ENCODE measurements around the gene SLC24A5. TPM values are rescaled to one million over a fixed set of nuclear protein-coding genes. Genes with fewer than 3 reads are reported as not detected.

SLC24A5 gene
- total and polyA plus RNA-seq, 10 of the 15 experiments (the other 5 are each of a cell fraction or from before 2014, with no cell fraction given) = not detected

GRCh38 chr15:48109856-48110531, 10.8 kb upstream of the SLC24A5 start:
- Histone ChIP-seq H3K9ac (ENCODE audit: control insufficient read depth, insufficient read depth, low read length) (no peak overlapping the region), H3K4me1 (ENCODE audit: control insufficient read depth, insufficient read depth, low read length) (no peaks in the 10 kb centered on the region), H3K27me3 (replicated peaks in 1 of 2; ENCODE audit: control insufficient read depth in 2 of 2, insufficient read depth in 2 of 2, low read length in 1 of 2) (no peaks in the 10 kb centered on the region), H3K4me2 (ENCODE audit: control insufficient read depth, insufficient read depth) (no peak overlapping the region), H2AFZ (ENCODE audit: control insufficient read depth, low read depth, low read length) (no peak overlapping the region), H3K4me3 (no peak overlapping the region), H3K79me2 (ENCODE audit: control insufficient read depth, insufficient read depth, low read length) (no peaks in the 10 kb centered on the region), H3K36me3 (ENCODE audit: control insufficient read depth in 2 of 2, insufficient read depth in 2 of 2, low read length in 1 of 2) (no peaks in the 10 kb centered on the region), H3K9me3 (replicated peaks; ENCODE audit: control insufficient read depth, insufficient read depth, low read length) (no peaks in the 10 kb centered on the region), H4K20me1 (ENCODE audit: control insufficient read depth, insufficient read depth) (no peaks in the 10 kb centered on the region), H3K27ac (ENCODE audit: control insufficient read depth, insufficient read depth) (no peak overlapping the region)
- BruUV-seq (replicated peaks) = no TSS peak
- SMC1A ChIA-PET (ENCODE audit: uncharacterized antibody, unreplicated experiment) = no interaction called here
- POLR2A ChIA-PET = interaction anchor here (0.5 kb wide), 1 partner anchor 1056 kb away, joined by 3 read pairs; no protein-coding TSS in a partner anchor
- TF ChIP-seq CREM (IDR thresholded peaks at IDR 0.05; ENCODE audit: low read depth) (no peak), YBX1 (IDR thresholded peaks at IDR 0.05) (no peak), USF1 (IDR thresholded peaks at IDR 0.05; ENCODE audit: borderline replicate concordance, extremely low read length, insufficient read depth, low read depth, low read length) (no peak), USF2 (IDR thresholded peaks at IDR 0.05; ENCODE audit: borderline replicate concordance, low read depth, low read length) (no peak)
- no peak for FAIRE-seq
- WGBS (ENCODE audit: insufficient coverage, insufficient replicate concordance, low lambda C conversion rate, missing lambda C conversion rate) = 21% methylated on average over 5 of the region's 5 CpGs
- no peak for ATAC-seq
- DNase-seq (ENCODE audit: low read depth, low spot score) = no peak
- CTCF ChIA-PET = no interaction called here
- RAD21 ChIA-PET (ENCODE audit: unreplicated experiment) = no interaction called here
- in situ Hi-C loops (cut with MboI) = no loop called here
- intact Hi-C loops (cut with micrococcal nuclease; ENCODE audit: unreplicated experiment) = no loop called here

Data from GM12878 (cell line).